A549 (cell line): ENCODE data around the gene SEC11A.

Experiments
- CEBPB ChIP-seq, 2 experiments: fragments of >200 bp in 1 of 2; sonication (Bioruptor Twin) in 1 of 2; formaldehyde crosslinking in 1 of 2; IDR thresholded peaks; 2 replicates each; pipeline ENCODE4 v1.6.1; 2012 to 2016
- CTCF ChIP-seq: fragments of >200 bp; sonication (Bioruptor Twin); formaldehyde crosslinking; IDR thresholded peaks from 3 replicates; pipeline ENCODE4 v1.5.1; 2016
- MAFK ChIP-seq: fragments of 450-650 bp; IDR thresholded peaks from 2 replicates; pipeline ENCODE4 v1.6.1; 2014; ENCODE audit not compliant: partially characterized antibody
- MAX ChIP-seq: IDR thresholded peaks from 2 replicates; pipeline ENCODE4 v1.6.1; 2012
- MYC ChIP-seq: IDR thresholded peaks from 2 replicates; pipeline ENCODE4 v1.6.1; 2012; ENCODE audit warnings: mild to moderate bottlenecking, inconsistent platforms, low read length, improper control_type of control experiment, borderline replicate concordance
- POLR2A ChIP-seq: IDR thresholded peaks from 2 replicates; pipeline ENCODE4 v1.6.1; 2012; ENCODE audit warnings: mild to moderate bottlenecking, low read length
- POLR2AphosphoS2 ChIP-seq: conservative IDR thresholded peaks from 2 replicates; pipeline ENCODE4 v1.6.1; 2012; ENCODE audit warnings: low read length, improper control_type of control experiment, inconsistent platforms
- TP53 ChIP-seq: fragments of 250-450 bp; sonication (Bioruptor Pico); IDR thresholded peaks from 2 replicates; pipeline ENCODE4 v1.5.0; 2021; ENCODE audit warnings: mild to moderate bottlenecking, moderate library complexity

GRCh38 chr15:84721371-84721770 lies 5.4 kb upstream of the SEC11A start:
- TF ChIP-seq CTCF (no peak), POLR2AphosphoS2 (no peak), MAFK (no peak), POLR2A (no peak), TP53 (CRISPR knock-in tag) (no peak), MAX (no peak), CEBPB (IDR thresholded peaks at IDR 0.05) (no peak), MYC (no peak)
